Measurements from ENCODE around the gene MZF1.
A peak's percentile ranks its signal among the peaks of the same experiment; 100 is the strongest.

Gene MZF1

GRCh38 chr19:58563034-58563573 is 10.0 kb downstream of the MZF1 start:
- Histone ChIP-seq H3K4me3 (ENCODE audit: low read depth, low read length) (peak overlapping the region; percentile 21), H3K27ac (ENCODE audit: extremely low read depth, low read depth, low read length) (no peak overlapping the region), H3K9me3 (ENCODE audit: control insufficient read depth, insufficient read depth, low read depth, low read length) (no peaks in the 10 kb centered on the region), H3K36me3 (ENCODE audit: control insufficient read depth in 2 of 2, insufficient read depth in 1 of 2, low read length in 2 of 2) (peaks cover 7 to 34% of the 10 kb centered on the region in 2 experiments; a peak in 2 of 3 replicates), H3K4me1 (ENCODE audit: control insufficient read depth, insufficient read depth, low read length) (peaks cover 6% of the 10 kb centered on the region; the same call in 1 of the 2 replicates)
- TF ChIP-seq PRDM4 (tag by site-specific recombination; IDR thresholded peaks at IDR 0.05) (no peak), ZNF157 (tag by site-specific recombination; IDR thresholded peaks at IDR 0.05) (no peak), KLF10 (tag by site-specific recombination; IDR thresholded peaks at IDR 0.05) (no peak), MEIS1 (CRISPR knock-in tag; IDR thresholded peaks at IDR 0.05; ENCODE audit: borderline replicate concordance) (no peak), ZNF530 (tag by site-specific recombination; IDR thresholded peaks at IDR 0.05; ENCODE audit: low read depth) (no peak), ZNF24 (tag by site-specific recombination; IDR thresholded peaks at IDR 0.05) (no peak), ZNF670 (tag by site-specific recombination; IDR thresholded peaks at IDR 0.05; ENCODE audit: low read depth) (no peak), ZBTB49 (tag by site-specific recombination; IDR thresholded peaks at IDR 0.05; ENCODE audit: low read depth) (no peak), ZNF175 (tag by site-specific recombination; IDR thresholded peaks at IDR 0.05) (no peak), ZNF133 (tag by site-specific recombination; IDR thresholded peaks at IDR 0.05) (no peak), ZNF394 (tag by site-specific recombination; IDR thresholded peaks at IDR 0.05; ENCODE audit: borderline replicate concordance) (no peak), ZNF23 (tag by site-specific recombination; IDR thresholded peaks at IDR 0.05; ENCODE audit: borderline replicate concordance) (no peak)
- POLR2A ChIA-PET, result interaction anchor here (0.7 to 3.6 kb wide), 6 partner anchors 9 to 19 kb away, joined by 3 to 19 read pairs (median 16); partner anchors contain the start of genes MZF1 and TRIM28
- CTCF ChIA-PET, result interaction anchor here (2.0 kb wide), 1 partner anchor 44 kb away, joined by 5 read pairs; the partner anchor contains the start of gene ZBTB45

GRCh38 chr19:58562122-58563033 is 10.8 kb downstream of the MZF1 start:
- no peak for TF ChIP-seq ZNF132 (tag by site-specific recombination; IDR thresholded peaks at IDR 0.05; ENCODE audit: borderline replicate concordance)
- TF ChIP-seq ZNF555 (tag by site-specific recombination; conservative IDR thresholded peaks at IDR 0.05), result no peak
- TF ChIP-seq ZSCAN16 (tag by site-specific recombination; IDR thresholded peaks at IDR 0.05), result no peak
- no peak for TF ChIP-seq ZFP3 (tag by site-specific recombination; IDR thresholded peaks at IDR 0.05; ENCODE audit: low read depth)
- TF ChIP-seq PBX3 (CRISPR knock-in tag; IDR thresholded peaks at IDR 0.05), result peak; percentile 53; the same call in 1 of the 2 replicates
- no peak for TF ChIP-seq ZBTB6 (tag by site-specific recombination; IDR thresholded peaks at IDR 0.05)
- TF ChIP-seq ZNF449 (tag by site-specific recombination; IDR thresholded peaks at IDR 0.05), result peak; percentile 59; the same call in 1 of the 2 replicates
- no peak for TF ChIP-seq ZNF585B (tag by site-specific recombination; IDR thresholded peaks at IDR 0.05)
- TF ChIP-seq SCRT2 (tag by site-specific recombination; IDR thresholded peaks at IDR 0.05), result no peak
- no peak for TF ChIP-seq ZNF776 (tag by site-specific recombination; IDR thresholded peaks at IDR 0.05; ENCODE audit: borderline replicate concordance)
- TF ChIP-seq ZNF324 (tag by site-specific recombination; IDR thresholded peaks at IDR 0.05), result no peak
- TF ChIP-seq HOXC10 (CRISPR knock-in tag; IDR thresholded peaks at IDR 0.05), result 0 out of 2 replicates have a peak, but pooled peaks have one; percentile 23
- ChIA-PET CTCF (interaction anchor here (0.6 to 2.0 kb wide), 2 partner anchors 42 to 43 kb away, joined by 3 to 5 read pairs; partner anchors contain the start of gene ZBTB45), POLR2A (interaction anchor here (2.1 to 3.6 kb wide), 6 partner anchors 9 to 43 kb away, joined by 4 to 19 read pairs (median 16); partner anchors contain the start of genes MZF1, TRIM28 and ZBTB45)
- Histone ChIP-seq H3K9me3 (ENCODE audit: control insufficient read depth, insufficient read depth, low read depth, low read length) (no peaks in the 10 kb centered on the region), H3K36me3 (ENCODE audit: control insufficient read depth in 2 of 2, insufficient read depth in 1 of 2, low read length in 2 of 2) (peaks cover 7 to 32% of the 10 kb centered on the region in 2 experiments; a peak in 2 of 3 replicates), H3K27ac (ENCODE audit: extremely low read depth, low read depth, low read length) (no peak overlapping the region; the same call in 1 of the 2 replicates), H3K4me3 (ENCODE audit: low read depth, low read length) (peak overlapping the region; percentile 21), H3K4me1 (ENCODE audit: control insufficient read depth, insufficient read depth, low read length) (peaks cover 6% of the 10 kb centered on the region; the same call in 1 of the 2 replicates)
